HFFc6 (cell line): ENCODE results near the gene MAGED4B. TPM values are rescaled to one million over a fixed set of nuclear protein-coding genes. Genes with fewer than 3 reads are reported as not detected.
A peak's percentile ranks its signal among the peaks of the same experiment; 100 is the strongest.
"Not testable (repeated sequence)": the region's sequence is repeated elsewhere in the genome, so short reads cannot be mapped to it uniquely, and the experiment has no call there.

Experiments
- DNase-seq: peaks from one replicate; pipeline ENCODE4 v3.0.0-alpha.2; 2018
- H3K27ac Mint-ChIP-seq: 2 replicates; pipeline ENCODE4 v1.8.0; 2020; ENCODE audit warnings: mild to moderate bottlenecking, mixed read lengths
- H3K27me3 Mint-ChIP-seq: 2 replicates; pipeline ENCODE4 v1.8.0; 2021; ENCODE audit warnings: mild to moderate bottlenecking, moderate library complexity, mixed read lengths; ENCODE audit not compliant: insufficient read depth
- H3K36me3 Mint-ChIP-seq: 2 replicates; pipeline ENCODE4 v1.8.0; 2021; ENCODE audit warnings: low read depth, mixed read lengths
- H3K4me1 Mint-ChIP-seq: 2 replicates; pipeline ENCODE4 v1.8.0; 2020; ENCODE audit warnings: low read depth, mixed read lengths
- H3K4me3 Mint-ChIP-seq: 2 replicates; pipeline ENCODE4 v1.8.0; 2020; ENCODE audit warnings: mild to moderate bottlenecking, moderate library complexity, mixed read lengths
- H3K9me3 Mint-ChIP-seq: 2 replicates; pipeline ENCODE4 v1.8.0; 2020; ENCODE audit warnings: mild to moderate bottlenecking, mixed read lengths
- CTCF ChIP-seq: fragments of 200-600 bp; sonication (generic); IDR thresholded peaks from 2 replicates; pipeline ENCODE4 v1.5.0; 2021; ENCODE audit warnings: antibody characterized with exemption, mild to moderate bottlenecking
- long read RNA-seq: library from polyadenylated mRNA; unstranded; transcript quantifications from one replicate; pipeline ENCODE4 v2.0.0, GENCODE V29; 2019
- total RNA-seq, 6 experiments: library from RNA; stranded (reverse); fragmentation: NEBNext Ultra II Directional; extraction: Animal tissue kit (Norgen Biotek cat#: 25700); gene quantifications; 2 replicates in 1 of 6; 3 replicates in 5 of 6; pipeline ENCODE4 v1.2.3, GENCODE V29; 2021

MAGED4B gene, protein sequence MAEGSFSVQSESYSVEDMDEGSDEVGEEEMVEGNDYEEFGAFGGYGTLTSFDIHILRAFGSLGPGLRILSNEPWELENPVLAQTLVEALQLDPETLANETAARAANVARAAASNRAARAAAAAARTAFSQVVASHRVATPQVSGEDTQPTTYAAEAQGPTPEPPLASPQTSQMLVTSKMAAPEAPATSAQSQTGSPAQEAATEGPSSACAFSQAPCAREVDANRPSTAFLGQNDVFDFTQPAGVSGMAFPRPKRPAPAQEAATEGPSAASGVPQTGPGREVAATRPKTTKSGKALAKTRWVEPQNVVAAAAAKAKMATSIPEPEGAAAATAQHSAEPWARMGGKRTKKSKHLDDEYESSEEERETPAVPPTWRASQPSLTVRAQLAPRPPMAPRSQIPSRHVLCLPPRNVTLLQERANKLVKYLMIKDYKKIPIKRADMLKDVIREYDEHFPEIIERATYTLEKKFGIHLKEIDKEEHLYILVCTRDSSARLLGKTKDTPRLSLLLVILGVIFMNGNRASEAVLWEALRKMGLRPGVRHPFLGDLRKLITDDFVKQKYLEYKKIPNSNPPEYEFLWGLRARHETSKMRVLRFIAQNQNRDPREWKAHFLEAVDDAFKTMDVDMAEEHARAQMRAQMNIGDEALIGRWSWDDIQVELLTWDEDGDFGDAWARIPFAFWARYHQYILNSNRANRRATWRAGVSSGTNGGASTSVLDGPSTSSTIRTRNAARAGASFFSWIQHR
- total RNA-seq: 10 to 100 TPM; 32.8 to 64.2 (median 36.2) TPM
- long read RNA-seq, transcript MAGED4B-211 (13 exons, 2,482 nt): minor isoform, 17 of 64 reads
- long read RNA-seq, transcript MAGED4B-201 (13 exons, 2,578 nt): major isoform, 24 of 64 reads
- long read RNA-seq, partial matches to known transcripts: 7 of 64 reads
- long read RNA-seq, other reads (novel, unspliced or antisense): 13 of 64 reads

GRCh38 chrX:52068666-52069640 lies at the start of gene MAGED4B:
MAGED4B (minus strand) TSS chrX:52069183; CDS start chrX:52068172, 1,011 bp downstream.
- H3K27me3 Mint-ChIP-seq, H3K4me1 Mint-ChIP-seq, H3K27ac Mint-ChIP-seq, H3K9me3 Mint-ChIP-seq, H3K4me3 Mint-ChIP-seq, DNase-seq, H3K36me3 Mint-ChIP-seq: not testable (repeated sequence)

GRCh38 chrX:52118262-52118661 lies 49.3 kb upstream of the MAGED4B start:
- Mint-ChIP-seq H3K27me3 (no peaks in the 10 kb centered on the region; the same call in 1 of the 2 replicates), H3K4me1 (no peaks in the 10 kb centered on the region), H3K4me3 (no peak overlapping the region), H3K36me3 (no peaks in the 10 kb centered on the region), H3K9me3 (peaks cover 5% of the 10 kb centered on the region; the same call in 1 of the 2 replicates), H3K27ac (no peak overlapping the region)
- TF ChIP-seq CTCF: no peak
- DNase-seq: no peak

GRCh38 chrX:52082578-52082977 lies 13.6 kb upstream of the MAGED4B start:
- H3K4me3 Mint-ChIP-seq: no peak overlapping the region
- H3K9me3 Mint-ChIP-seq: no peaks in the 10 kb centered on the region
- peaks cover 13% of the 10 kb centered on the region for H3K4me1 Mint-ChIP-seq
- no peak for TF ChIP-seq CTCF
- H3K27me3 Mint-ChIP-seq: peaks cover 7% of the 10 kb centered on the region
- no peak overlapping the region for H3K27ac Mint-ChIP-seq
- H3K36me3 Mint-ChIP-seq: no peaks in the 10 kb centered on the region
- peak; percentile 59 for DNase-seq

GRCh38 chrX:52078131-52078530 lies 9.1 kb upstream of the MAGED4B start:
- H3K4me1 Mint-ChIP-seq: peaks cover 9% of the 10 kb centered on the region
- no peaks in the 10 kb centered on the region for H3K9me3 Mint-ChIP-seq
- TF ChIP-seq CTCF: no peak
- no peak for DNase-seq
- H3K27me3 Mint-ChIP-seq: peaks cover 2% of the 10 kb centered on the region; the same call in 1 of the 2 replicates
- no peaks in the 10 kb centered on the region for H3K36me3 Mint-ChIP-seq
- no peak overlapping the region for H3K27ac Mint-ChIP-seq
- no peak overlapping the region for H3K4me3 Mint-ChIP-seq

GRCh38 chrX:52042288-52042687 lies 26.7 kb downstream of the MAGED4B start:
- not testable (repeated sequence) for H3K27ac Mint-ChIP-seq, DNase-seq, H3K4me1 Mint-ChIP-seq, H3K4me3 Mint-ChIP-seq, H3K36me3 Mint-ChIP-seq, H3K27me3 Mint-ChIP-seq, H3K9me3 Mint-ChIP-seq

- H3K4me1 Mint-ChIP-seq: no peaks in the 10 kb centered on the region
- no peak for DNase-seq
- no peak overlapping the region for H3K4me3 Mint-ChIP-seq
- H3K36me3 Mint-ChIP-seq: no peaks in the 10 kb centered on the region
- TF ChIP-seq CTCF: no peak
- no peaks in the 10 kb centered on the region; the same call in 1 of the 2 replicates for H3K27me3 Mint-ChIP-seq
- H3K27ac Mint-ChIP-seq: no peak overlapping the region
- H3K9me3 Mint-ChIP-seq: no peaks in the 10 kb centered on the region
These were observed 34.8 kb downstream of the MAGED4B start for GRCh38 chrX:52034211-52034610.
